Fibroblast of upper back skin (primary cell): ENCODE results near the gene PIK3R5.
"Not testable (repeated sequence)": the region's sequence is repeated elsewhere in the genome, so short reads cannot be mapped to it uniquely, and the experiment has no call there.

Experiments
- DNase-seq: peaks from one replicate; pipeline ENCODE4 v3.0.0-alpha.2; 2013

PIK3R5 gene

GRCh38 chr17:8965394-8966168 lies at the start of gene PIK3R5:
Gene PIK3R5, minus strand, starts transcription at chr17:8965707. Its CDS starts 54,213 bp downstream, at chr17:8911494.
- no peak for DNase-seq

- DNase-seq = no peak
These were observed 45.5 kb upstream of the PIK3R5 start for GRCh38 chr17:9011001-9011400.

DNA sequence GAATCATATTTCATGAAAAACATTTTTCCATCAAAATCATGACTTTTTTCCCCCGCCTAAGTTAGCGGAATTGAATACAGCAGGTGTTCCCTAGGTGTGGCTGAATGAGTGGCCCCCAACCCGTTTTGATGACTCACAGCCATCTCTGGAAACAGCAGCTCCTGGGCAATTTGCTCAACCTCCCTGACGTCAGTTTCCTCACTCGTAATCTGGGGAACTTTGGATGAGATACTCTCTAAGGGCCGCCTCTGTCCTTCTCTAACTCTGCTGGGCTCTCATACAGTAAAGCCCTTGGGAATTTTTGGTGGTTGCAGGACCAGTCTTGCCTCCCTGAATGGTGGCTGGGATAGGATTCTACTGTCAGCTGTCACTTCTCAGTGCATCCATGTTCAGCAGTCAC lies 44.2 kb upstream of the PIK3R5 start:
- no peak for DNase-seq

GRCh38 chr17:9009096-9009495 lies 43.6 kb upstream of the PIK3R5 start:
- DNase-seq = no peak

GRCh38 chr17:9007052-9007714 lies 41.7 kb upstream of the PIK3R5 start:
- no peak for DNase-seq

DNA sequence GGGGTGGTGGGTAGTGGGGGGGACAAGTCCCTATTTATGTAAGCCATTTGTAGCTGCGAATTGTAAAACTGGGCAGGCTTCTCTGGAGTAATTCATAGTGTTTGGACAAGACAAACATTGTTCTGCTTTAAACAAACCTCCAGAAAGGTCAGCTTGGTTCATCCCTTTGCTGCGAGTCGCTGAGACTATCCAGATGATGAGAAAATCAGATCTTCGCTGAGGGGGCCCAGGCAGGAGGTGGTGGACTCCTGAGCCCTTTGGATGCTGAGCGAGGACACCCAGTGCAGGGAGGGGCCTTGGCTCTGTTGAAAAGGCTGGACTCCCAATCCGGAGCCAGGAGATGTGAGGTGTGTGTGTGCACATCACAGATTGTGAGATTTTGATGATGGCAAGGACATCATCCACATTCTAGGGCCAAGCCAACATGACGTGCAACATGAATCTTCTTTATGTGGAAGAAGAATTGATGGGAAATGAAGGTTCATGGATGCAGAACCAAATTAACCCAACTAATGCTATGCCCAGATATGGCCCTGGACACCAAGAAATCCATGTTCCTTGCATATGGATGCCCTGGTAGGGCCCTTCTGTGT lies 40.8 kb upstream of the PIK3R5 start:
- no peak for DNase-seq

DNA sequence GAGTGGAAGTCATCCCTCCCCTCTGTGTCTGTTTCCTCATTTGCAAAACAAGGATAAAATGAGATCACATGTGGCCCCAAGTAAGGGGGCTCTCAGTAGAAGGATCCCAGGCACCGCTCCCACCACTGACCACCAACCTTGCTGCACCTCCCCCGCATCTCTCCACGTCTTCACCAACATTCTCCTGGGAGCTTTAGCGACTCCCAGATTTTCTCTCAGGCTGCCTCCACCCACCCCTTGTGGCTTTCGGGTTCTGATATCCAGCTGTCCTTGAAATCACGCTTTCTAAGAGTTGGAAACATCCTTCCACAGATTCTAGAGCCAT lies 39.4 kb upstream of the PIK3R5 start:
- DNase-seq = no peak

GRCh38 chr17:9004132-9004960 lies 38.8 kb upstream of the PIK3R5 start:
- no peak for DNase-seq

- no peak for DNase-seq
These were observed 38.0 kb upstream of the PIK3R5 start for GRCh38 chr17:9003355-9004131.

GRCh38 chr17:9002606-9003354 lies 37.3 kb upstream of the PIK3R5 start:
- DNase-seq = no peak

GRCh38 chr17:9002227-9002605 lies 36.7 kb upstream of the PIK3R5 start:
- no peak for DNase-seq

DNA sequence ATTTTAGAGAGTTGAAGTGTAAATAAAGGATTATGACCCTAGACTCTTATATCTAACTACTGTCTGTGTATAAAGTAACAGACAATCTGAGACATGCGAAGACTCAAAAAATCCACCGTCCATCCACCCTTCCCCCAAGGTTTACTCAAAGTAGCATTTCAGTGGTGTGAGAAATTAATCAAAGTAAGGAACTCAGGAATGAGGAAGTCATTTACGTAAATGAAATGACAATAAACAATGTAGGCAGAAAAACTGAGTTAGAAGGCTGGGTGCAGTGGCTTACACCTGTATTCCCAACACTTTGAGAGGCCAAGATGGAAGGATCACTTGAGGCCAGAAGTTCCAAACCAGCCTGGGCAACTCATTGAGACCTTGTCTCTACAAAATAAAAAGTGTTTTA lies 36.1 kb upstream of the PIK3R5 start:
- DNase-seq = no peak

GRCh38 chr17:8997994-8998628 lies 32.6 kb upstream of the PIK3R5 start:
- DNase-seq = peak; percentile 45

DNA sequence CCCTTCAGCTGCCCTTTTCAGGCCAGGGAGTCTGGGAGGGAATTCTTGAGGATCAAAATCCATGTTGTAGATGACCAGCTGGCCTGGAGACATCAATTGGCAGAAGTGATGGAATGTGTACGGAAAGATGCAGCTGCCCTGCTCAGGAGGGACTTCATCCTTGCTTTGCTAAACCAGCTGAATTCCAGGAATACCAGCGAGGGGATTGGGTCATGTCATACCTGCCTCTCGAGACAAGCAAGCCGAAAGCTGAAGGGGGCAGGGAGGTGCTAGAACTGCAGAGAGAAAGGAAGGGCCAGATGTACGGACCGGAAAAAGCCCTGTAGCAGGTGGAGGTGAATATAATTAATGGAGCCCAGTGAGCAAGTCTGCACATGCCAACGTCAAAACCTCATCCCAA lies 30.2 kb upstream of the PIK3R5 start:
- DNase-seq = peak; percentile 4

GRCh38 chr17:8994319-8994718 lies 28.8 kb upstream of the PIK3R5 start:
- peak; percentile 41 for DNase-seq

- peak; percentile 62 for DNase-seq
These were observed 26.2 kb upstream of the PIK3R5 start for GRCh38 chr17:8991514-8992285.

DNA sequence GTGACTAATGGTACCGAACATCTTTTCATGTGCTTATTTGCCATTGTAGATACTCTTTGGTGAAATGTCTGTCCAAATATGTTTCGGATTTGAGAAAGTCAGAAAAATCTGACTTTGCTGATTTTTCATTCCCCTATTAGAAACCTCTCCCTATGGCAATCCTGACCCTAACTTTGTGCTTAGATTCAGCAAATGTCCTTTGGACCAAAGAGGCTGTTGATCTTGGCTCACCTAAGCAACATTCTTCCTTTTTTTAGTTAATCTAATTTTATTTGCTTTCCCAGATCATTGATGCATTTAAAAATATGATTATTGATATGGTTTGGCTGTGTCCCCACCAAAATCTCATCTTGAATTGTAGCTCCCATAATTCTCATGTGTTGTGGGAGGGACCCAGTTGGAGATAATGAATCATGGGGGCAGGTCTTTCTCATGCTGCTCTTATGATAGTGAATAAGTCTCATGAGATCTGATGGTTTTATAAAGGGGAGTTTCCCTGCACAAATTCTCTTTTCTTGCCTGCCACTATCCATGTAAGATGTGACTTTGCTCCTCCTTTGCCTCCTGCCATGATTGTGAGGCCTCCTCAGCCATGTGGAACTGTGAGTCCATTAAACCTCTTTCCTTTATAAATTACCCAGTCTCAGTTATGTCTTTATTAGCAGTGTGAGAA lies 22.9 kb upstream of the PIK3R5 start:
- DNase-seq = not testable (repeated sequence)

DNA sequence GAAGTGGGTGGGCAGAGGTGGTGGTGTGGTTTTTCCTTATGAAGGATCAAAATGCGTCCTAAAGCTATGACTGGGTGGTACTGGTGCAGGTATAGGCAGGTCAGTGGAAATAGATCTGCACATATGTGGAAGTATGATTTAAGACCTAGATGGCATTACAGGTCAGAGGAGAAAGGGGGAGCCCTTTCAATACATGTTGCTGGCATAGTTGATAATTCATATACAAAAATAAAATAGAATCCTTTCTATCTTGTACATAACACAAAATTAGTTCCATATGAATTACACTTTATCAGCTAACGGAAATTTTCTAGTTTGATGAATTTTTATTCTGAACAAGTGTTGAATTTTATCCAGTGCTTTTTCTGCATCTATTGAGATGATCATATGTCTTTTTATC lies 20.8 kb upstream of the PIK3R5 start:
- DNase-seq = no peak

DNA sequence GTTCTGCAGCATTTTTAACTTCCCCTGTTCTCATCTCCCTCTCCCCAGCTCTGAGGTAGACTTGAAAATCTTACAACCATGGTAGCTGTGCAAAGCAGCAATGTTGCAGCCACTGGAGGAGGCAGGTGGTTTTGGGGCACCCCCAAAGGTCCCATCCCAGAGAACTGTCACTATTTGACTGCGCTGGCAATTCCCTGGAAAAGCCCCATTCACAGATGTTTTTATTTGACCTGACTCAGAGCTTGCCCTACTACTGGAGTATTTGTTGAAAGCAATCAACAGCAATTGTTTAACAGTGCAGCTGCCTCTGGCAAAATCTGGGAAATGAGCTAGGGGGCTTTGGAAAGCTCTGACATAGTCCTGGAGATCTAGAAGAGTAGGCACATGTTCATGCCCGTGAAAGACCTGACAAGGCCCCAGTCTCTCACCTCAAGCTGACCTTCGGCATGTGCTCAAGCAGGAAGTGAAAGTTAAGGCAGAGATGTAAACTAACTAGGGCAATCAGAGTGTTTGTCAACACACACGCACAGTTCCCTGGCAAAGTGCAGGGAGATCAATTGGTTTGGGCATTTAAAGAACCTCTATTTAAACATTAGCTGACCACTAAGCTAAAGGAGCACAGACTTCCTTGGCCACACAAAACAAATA lies 19.7 kb upstream of the PIK3R5 start:
- no peak for DNase-seq
